GM23338 (cell line): ENCODE measurements around the gene PRELP. TPM values are rescaled to one million over a fixed set of nuclear protein-coding genes. Genes with fewer than 3 reads are reported as not detected.

Experiments used
- ATAC-seq: fragments of 200-7000 bp; cut with Tn5 transposase; 3 replicates; pipeline ENCODE4 v1.9.1; 2020
- DNase-seq: peaks from one replicate; pipeline ENCODE4 v3.0.0-alpha.2; 2015; ENCODE audit warnings: low spot score
- H2AFZ ChIP-seq: fragments of 200-600 bp; sonication (generic); 2 replicates; pipeline ENCODE4 v1.8.0; 2016; ENCODE audit warnings: antibody characterized with exemption, mild to moderate bottlenecking, moderate library complexity
- H3F3A ChIP-seq: fragments of 200-600 bp; sonication (generic); replicated peaks from 2 replicates; pipeline ENCODE4 v1.8.0; 2017; ENCODE audit warnings: antibody characterized with exemption, mixed run types, low read depth
- H3K27ac ChIP-seq: fragments of 200-600 bp; sonication (generic); 2 replicates; pipeline ENCODE4 v1.6.1; 2016; ENCODE audit warnings: low read depth
- H3K27me3 ChIP-seq: fragments of 200-600 bp; sonication (generic); 2 replicates; pipeline ENCODE4 v1.8.0; 2016; ENCODE audit warnings: mild to moderate bottlenecking, mixed run types, moderate library complexity; ENCODE audit not compliant: insufficient read depth
- H3K36me3 ChIP-seq: fragments of 200-600 bp; sonication (generic); 2 replicates; pipeline ENCODE4 v1.8.0; 2016; ENCODE audit warnings: mild to moderate bottlenecking; ENCODE audit not compliant: insufficient read depth
- H3K4me1 ChIP-seq: fragments of 200-600 bp; sonication (generic); 2 replicates; pipeline ENCODE4 v1.8.0; 2016; ENCODE audit warnings: mild to moderate bottlenecking, moderate library complexity; ENCODE audit not compliant: insufficient read depth
- H3K4me2 ChIP-seq: fragments of 200-600 bp; sonication (generic); 2 replicates; pipeline ENCODE4 v1.7.1; 2017; ENCODE audit warnings: mixed run types
- H3K4me3 ChIP-seq: fragments of 200-600 bp; sonication (generic); 2 replicates; pipeline ENCODE4 v1.6.1; 2016; ENCODE audit warnings: mixed run types
- H3K79me2 ChIP-seq: fragments of 200-600 bp; sonication (generic); replicated peaks from 2 replicates; pipeline ENCODE4 v1.8.0; 2017; ENCODE audit warnings: mild to moderate bottlenecking; ENCODE audit not compliant: insufficient read depth
- H3K9me2 ChIP-seq: fragments of 200-600 bp; sonication (generic); 2 replicates; pipeline ENCODE4 v1.8.0; 2017; ENCODE audit not compliant: insufficient read depth
- H4K20me1 ChIP-seq: fragments of 200-600 bp; sonication (generic); replicated peaks from 2 replicates; pipeline ENCODE4 v1.8.0; 2017; ENCODE audit warnings: mild to moderate bottlenecking; ENCODE audit not compliant: insufficient read depth
- H3K27ac Mint-ChIP-seq: 2 replicates; pipeline ENCODE4 v1.8.0; 2020; ENCODE audit warnings: inconsistent platforms, mild to moderate bottlenecking, moderate library complexity, mixed read lengths
- H3K27me3 Mint-ChIP-seq: 3 replicates; pipeline ENCODE4 v1.8.0; 2022; ENCODE audit warnings: low read depth, mild to moderate bottlenecking, moderate library complexity, mixed read lengths, inconsistent platforms; ENCODE audit not compliant: insufficient read depth, poor library complexity
- H3K36me3 Mint-ChIP-seq: 3 replicates; pipeline ENCODE4 v1.8.0; 2021; ENCODE audit warnings: low read depth, mild to moderate bottlenecking, inconsistent platforms, moderate library complexity, mixed read lengths
- H3K4me1 Mint-ChIP-seq: 3 replicates; pipeline ENCODE4 v1.8.0; 2020; ENCODE audit warnings: mild to moderate bottlenecking, inconsistent platforms, mixed read lengths
- H3K4me3 Mint-ChIP-seq: 3 replicates; pipeline ENCODE4 v1.8.0; 2021; ENCODE audit warnings: moderate library complexity, mild to moderate bottlenecking, inconsistent platforms, mixed read lengths
- H3K9me3 Mint-ChIP-seq: 3 replicates; pipeline ENCODE4 v1.8.0; 2020; ENCODE audit warnings: moderate library complexity, mild to moderate bottlenecking, inconsistent platforms, mixed read lengths
- CREB1 ChIP-seq: fragments of 250-450 bp; sonication (Bioruptor Pico); IDR thresholded peaks from 2 replicates; pipeline ENCODE4 v1.5.0; 2020; ENCODE audit warnings: low read depth, mild to moderate bottlenecking, moderate library complexity
- CTCF ChIP-seq, 2 experiments: fragments of 200-600 bp in 1 of 2; sonication (generic) in 1 of 2; conservative IDR thresholded peaks; 2 replicates each; pipeline versions ENCODE4 v1.5.1 to v1.6.1; 2016 to 2017; ENCODE audit warnings: antibody characterized with exemption in 2 of 2, low read depth in 2 of 2, mild to moderate bottlenecking in 2 of 2, moderate library complexity in 1 of 2
- ETS1 ChIP-seq: IDR thresholded peaks from 2 replicates; pipeline ENCODE4 v1.6.1; 2016; ENCODE audit warnings: antibody characterized with exemption
- EZH2 ChIP-seq: fragments of 200-600 bp; sonication (generic); IDR thresholded peaks from one replicate; pipeline ENCODE4 v1.8.0; 2017; ENCODE audit warnings: antibody characterized with exemption, mild to moderate bottlenecking, low read depth; ENCODE audit not compliant: unreplicated experiment
- EZH2phosphoT487 ChIP-seq: fragments of 200-600 bp; sonication (generic); IDR thresholded peaks from one replicate; pipeline ENCODE4 v1.8.1; 2018; ENCODE audit warnings: antibody characterized with exemption; ENCODE audit not compliant: unreplicated experiment
- JUNB ChIP-seq: IDR thresholded peaks from one replicate; pipeline ENCODE4 v1.6.1; 2016; ENCODE audit warnings: antibody characterized with exemption; ENCODE audit not compliant: unreplicated experiment
- NANOG ChIP-seq: IDR thresholded peaks from 2 replicates; pipeline ENCODE4 v1.6.1; 2016; ENCODE audit warnings: antibody characterized with exemption, borderline replicate concordance
- POLR2AphosphoS5 ChIP-seq: IDR thresholded peaks from 2 replicates; pipeline ENCODE4 v1.6.1; 2016; ENCODE audit warnings: antibody characterized with exemption, low read depth
- REST ChIP-seq: IDR thresholded peaks from one replicate; pipeline ENCODE4 v1.6.1; 2018; ENCODE audit warnings: antibody characterized with exemption; ENCODE audit not compliant: unreplicated experiment
- STAT1 ChIP-seq: IDR thresholded peaks from one replicate; pipeline ENCODE4 v1.6.1; 2016; ENCODE audit warnings: antibody characterized with exemption; ENCODE audit not compliant: unreplicated experiment
- ZNF331 ChIP-seq: fragments of 250-450 bp; sonication (Bioruptor Pico); IDR thresholded peaks from 2 replicates; pipeline ENCODE4 v1.5.0; 2020; ENCODE audit warnings: low read depth, mild to moderate bottlenecking, moderate library complexity
- ZNF462 ChIP-seq: fragments of 250-450 bp; sonication (Bioruptor Pico); IDR thresholded peaks from 2 replicates; pipeline ENCODE4 v1.5.0; 2020; ENCODE audit warnings: mild to moderate bottlenecking, moderate library complexity
- polyA plus RNA-seq: library from polyadenylated mRNA; unstranded; fragments of >200 nt; fragmentation: Nextera tagmentation; extraction: Ambion mirVana; gene quantifications from 2 replicates; pipeline ENCODE4 v1.2.1, GENCODE V29; 2016
- total RNA-seq: library from RNA; depleted of rRNA; stranded (reverse); fragments of >200 nt; shearing (Covaris generic); gene quantifications from 2 replicates; pipeline ENCODE4 v1.2.3, GENCODE V29; 2014

Gene PRELP
- total and polyA plus RNA-seq, 2 experiments from 2014 or later = 0.03 TPM

GRCh38 chr1:203428981-203429599 is 46.5 kb upstream of the PRELP start (continued):
- TF ChIP-seq REST (no peak), EZH2phosphoT487 (no peak), CTCF (conservative IDR thresholded peaks at IDR 0.05; ENCODE audit: low read depth in 2 of 2) (no peak), ZNF331 (CRISPR knock-in tag) (no peak), STAT1 (no peak), EZH2 (no peak), JUNB (no peak), ETS1 (no peak), POLR2AphosphoS5 (no peak), CREB1 (no peak), NANOG (no peak)

GRCh38 chr1:203435615-203436014 is 40.0 kb upstream of the PRELP start:
- ATAC-seq (peak; percentile 57), DNase-seq (no peak)
- Histone ChIP-seq H3F3A (no peaks in the 10 kb centered on the region), H3K27me3 (no peaks in the 10 kb centered on the region), H3K9me2 (no peaks in the 10 kb centered on the region), H4K20me1 (no peaks in the 10 kb centered on the region), H3K4me1 (no peaks in the 10 kb centered on the region), H3K36me3 (no peaks in the 10 kb centered on the region), H3K79me2 (no peaks in the 10 kb centered on the region), H3K4me3 (no peak overlapping the region), H2AFZ (no peak overlapping the region), H3K27ac (no peak overlapping the region), H3K4me2 (no peak overlapping the region)
- Mint-ChIP-seq H3K9me3 (no peaks in the 10 kb centered on the region), H3K36me3 (no peaks in the 10 kb centered on the region), H3K27me3 (peaks cover 10% of the 10 kb centered on the region), H3K4me1 (peaks cover 8% of the 10 kb centered on the region; the same call in 2 of the 3 replicates), H3K27ac (no peak overlapping the region), H3K4me3 (no peak overlapping the region)
- no peak for TF ChIP-seq ZNF462 (CRISPR knock-in tag)
- TF ChIP-seq ETS1 = no peak
- TF ChIP-seq POLR2AphosphoS5 = no peak
